Thyroid gland (tissue), 4 donors: ENCODE data around the gene DNER. TPM values are rescaled to one million over a fixed set of nuclear protein-coding genes. Genes with fewer than 3 reads are reported as not detected.
"Not testable (repeated sequence)": the region's sequence is repeated elsewhere in the genome, so short reads cannot be mapped to it uniquely, and the experiment has no call there.

Experiments used
- DNase-seq, 2 donors: peaks; one replicate each; pipeline ENCODE4 v3.0.0-alpha.2; 2019
- H3K27ac ChIP-seq, 3 donors: fragments of 200-600 bp; sonication (generic); 1 replicate in 2 of 3; 2 replicates in 1 of 3; pipeline ENCODE4 v1.5.1; 2016 to 2019; ENCODE audit warnings: mild to moderate bottlenecking in 1 of 3, moderate library complexity in 1 of 3
- H3K27me3 ChIP-seq: fragments of 200-600 bp; sonication (generic); one replicate; pipeline ENCODE4 v1.5.1; 2019
- H3K36me3 ChIP-seq, 2 donors: fragments of 200-600 bp; sonication (generic); one replicate each; pipeline ENCODE4 v1.5.1; 2016 to 2019
- H3K4me1 ChIP-seq, 2 donors: fragments of 200-600 bp; sonication (generic); one replicate each; pipeline ENCODE4 v1.5.1; 2017 to 2019
- H3K4me3 ChIP-seq, 3 donors: fragments of 200-600 bp; sonication (generic); replicated peaks in 1 of 3; 1 replicate in 2 of 3; 2 replicates in 1 of 3; pipeline ENCODE4 v1.5.1; 2016; ENCODE audit warnings: mild to moderate bottlenecking in 1 of 3
- H3K9me3 ChIP-seq: fragments of 200-600 bp; sonication (generic); one replicate; pipeline ENCODE4 v1.5.1; 2017
- POLR2A ChIP-seq, 2 donors: fragments of 450-650 bp; IDR thresholded peaks; one replicate each; pipeline ENCODE4 v1.6.1; 2017; ENCODE audit warnings: antibody characterized with exemption in 2 of 2, mild to moderate bottlenecking in 2 of 2, moderate library complexity in 1 of 2
- WGBS, 2 donors: methylation state at CpG; one replicate each; pipeline ENCODE4 v1.1.5; 2017; 5-methylcytosine and 5-hydroxymethylcytosine counted together
- intact Hi-C: fragments of 100-400 bp; cut with DNase I; formaldehyde crosslinking; loops from one replicate; pipeline ENCODE4 v1.15.1; 2023
- total RNA-seq, 4 donors: library from RNA; depleted of rRNA; stranded (reverse); fragments of >200 nt; gene quantifications; one replicate each; pipeline ENCODE4 v1.2.3, GENCODE V29; 2016
- TF ChIP-seq, protein P1 (sequence below), 6 experiments: fragments of 200-600 bp in 3 of 6; fragments of 450-650 bp in 3 of 6; sonication (generic) in 3 of 6; IDR thresholded peaks; one replicate each; pipeline ENCODE4 v1.5.1; 2016 to 2019; ENCODE audit warnings: antibody characterized with exemption in 6 of 6, mild to moderate bottlenecking in 2 of 6, inconsistent platforms in 1 of 6, moderate library complexity in 1 of 6

The DNER gene
- total RNA-seq, 4 donors from 2014 or later = 0.13 to 0.93 (median 0.42) TPM; not detected in 1

DNA sequence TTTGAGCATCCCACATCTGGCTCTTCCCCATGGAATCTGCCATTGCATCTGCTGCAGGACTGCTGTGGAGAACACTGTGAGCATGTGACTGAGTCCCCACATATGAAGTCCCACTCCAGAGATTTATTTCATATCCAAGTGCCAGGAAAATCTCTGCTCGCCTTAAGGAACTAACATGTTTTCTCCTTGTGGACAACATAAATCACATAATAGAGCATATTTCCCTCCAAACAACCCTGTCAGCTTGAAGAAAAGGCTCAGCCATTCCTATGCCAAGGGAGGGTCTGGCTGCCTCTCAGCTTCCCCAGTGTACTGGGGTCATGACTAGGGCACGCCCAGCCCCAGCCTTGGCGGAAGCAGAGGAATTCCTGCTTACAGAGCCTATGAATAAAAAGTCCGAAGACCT lies 193.7 kb downstream of the DNER start:
- Histone ChIP-seq H3K9me3 (no peaks in the 10 kb centered on the region), H3K4me1 (no peaks in the 10 kb centered on the region), H3K27me3 (no peaks in the 10 kb centered on the region), H3K36me3 (no peaks in the 10 kb centered on the region), H3K4me3 (no peak overlapping the region), H3K27ac (no peak overlapping the region)
- no peak for DNase-seq
- TF ChIP-seq POLR2A (IDR thresholded peaks at IDR 0.05) = no peak
- TF ChIP-seq, protein P1, sequence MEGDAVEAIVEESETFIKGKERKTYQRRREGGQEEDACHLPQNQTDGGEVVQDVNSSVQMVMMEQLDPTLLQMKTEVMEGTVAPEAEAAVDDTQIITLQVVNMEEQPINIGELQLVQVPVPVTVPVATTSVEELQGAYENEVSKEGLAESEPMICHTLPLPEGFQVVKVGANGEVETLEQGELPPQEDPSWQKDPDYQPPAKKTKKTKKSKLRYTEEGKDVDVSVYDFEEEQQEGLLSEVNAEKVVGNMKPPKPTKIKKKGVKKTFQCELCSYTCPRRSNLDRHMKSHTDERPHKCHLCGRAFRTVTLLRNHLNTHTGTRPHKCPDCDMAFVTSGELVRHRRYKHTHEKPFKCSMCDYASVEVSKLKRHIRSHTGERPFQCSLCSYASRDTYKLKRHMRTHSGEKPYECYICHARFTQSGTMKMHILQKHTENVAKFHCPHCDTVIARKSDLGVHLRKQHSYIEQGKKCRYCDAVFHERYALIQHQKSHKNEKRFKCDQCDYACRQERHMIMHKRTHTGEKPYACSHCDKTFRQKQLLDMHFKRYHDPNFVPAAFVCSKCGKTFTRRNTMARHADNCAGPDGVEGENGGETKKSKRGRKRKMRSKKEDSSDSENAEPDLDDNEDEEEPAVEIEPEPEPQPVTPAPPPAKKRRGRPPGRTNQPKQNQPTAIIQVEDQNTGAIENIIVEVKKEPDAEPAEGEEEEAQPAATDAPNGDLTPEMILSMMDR (IDR thresholded peaks at IDR 0.05) = no peak
- 64 to 79% methylated on average over 4 of the region's 4 CpGs for WGBS, 2 donors
- intact Hi-C loops = no loop called here

DNA sequence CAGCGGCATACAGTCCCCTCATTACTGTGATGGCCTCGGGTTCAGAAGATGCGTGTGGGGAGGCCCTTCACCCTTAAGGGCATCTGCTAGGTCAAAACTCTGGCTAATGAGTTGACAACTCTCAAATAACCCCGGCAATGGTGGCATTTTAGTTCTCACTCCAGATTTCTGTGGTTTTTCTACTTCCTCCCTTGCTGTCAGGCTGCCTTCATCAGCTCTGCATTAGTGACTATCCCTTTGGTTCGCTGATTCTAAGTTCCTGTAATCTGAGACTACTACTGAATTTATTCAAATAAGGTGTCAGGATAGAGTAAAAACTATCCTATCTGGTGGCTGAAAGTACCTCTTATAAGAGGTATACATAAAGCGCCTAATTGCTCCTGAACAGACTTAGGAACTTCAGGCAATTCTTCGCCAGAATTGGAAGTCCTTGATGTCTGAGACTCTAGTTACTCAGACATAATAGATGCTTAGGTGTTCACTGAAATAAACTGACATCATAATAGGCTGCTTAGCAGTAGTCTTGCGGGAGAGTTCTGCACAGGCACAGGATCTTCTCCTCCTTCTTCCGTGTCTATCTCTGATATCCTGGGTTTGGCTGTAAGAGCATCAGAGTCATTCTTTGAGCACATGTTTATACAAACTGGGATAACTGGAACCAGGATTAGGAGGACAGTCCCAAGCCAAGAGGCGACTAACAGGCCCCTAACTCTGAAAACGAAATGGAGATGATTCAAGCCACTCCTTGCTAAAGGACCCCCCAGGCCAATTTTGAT lies 194.5 kb downstream of the DNER start:
- no peak for TF ChIP-seq POLR2A (IDR thresholded peaks at IDR 0.05)
- TF ChIP-seq, protein P1 (IDR thresholded peaks at IDR 0.05) = no peak
- 70 to 79% methylated on average over 11 of the region's 11 CpGs for WGBS, 2 donors
- no peaks in the 10 kb centered on the region for H3K36me3 ChIP-seq
- intact Hi-C loops = no loop called here
- H3K27ac ChIP-seq = no peak overlapping the region
- no peak overlapping the region for H3K4me3 ChIP-seq
- no peaks in the 10 kb centered on the region for H3K9me3 ChIP-seq
- H3K4me1 ChIP-seq = no peaks in the 10 kb centered on the region
- H3K27me3 ChIP-seq = no peaks in the 10 kb centered on the region
- no peak for DNase-seq

DNA sequence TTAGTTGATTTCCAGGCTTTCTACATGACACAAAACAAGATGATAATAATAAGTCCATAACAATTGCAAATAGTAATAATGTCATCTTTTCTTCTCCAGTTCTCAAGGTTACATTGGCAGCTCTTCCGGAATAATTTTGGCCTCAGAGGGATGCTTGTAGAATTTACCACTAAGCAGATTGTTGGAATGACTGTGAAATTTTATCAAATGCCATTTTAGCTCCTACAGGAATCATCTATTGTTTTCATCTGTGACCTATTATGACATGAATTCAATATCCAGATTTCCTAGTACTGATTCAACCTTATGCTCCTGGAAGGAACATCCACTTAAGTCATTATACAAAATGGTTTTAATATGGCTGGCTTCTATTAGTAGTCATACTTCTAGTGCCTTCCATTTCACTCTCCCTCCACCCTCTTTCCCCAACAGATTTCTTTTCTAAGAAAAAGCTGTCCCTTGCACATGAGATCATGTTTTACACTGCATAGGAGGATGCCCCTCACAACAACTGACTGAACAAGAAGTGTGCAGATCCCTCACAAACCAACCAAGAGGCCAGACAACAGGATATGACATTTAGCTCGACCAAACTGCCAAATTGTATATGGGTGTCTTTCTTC lies 200.0 kb downstream of the DNER start:
- H3K4me1 ChIP-seq = no peaks in the 10 kb centered on the region
- no peak overlapping the region for H3K27ac ChIP-seq
- H3K4me3 ChIP-seq = no peak overlapping the region
- TF ChIP-seq, protein P1 (IDR thresholded peaks at IDR 0.05) = no peak
- no peak for TF ChIP-seq POLR2A (IDR thresholded peaks at IDR 0.05)
- H3K36me3 ChIP-seq = no peaks in the 10 kb centered on the region
- intact Hi-C loops = no loop called here
- H3K27me3 ChIP-seq = no peaks in the 10 kb centered on the region
- H3K9me3 ChIP-seq = no peaks in the 10 kb centered on the region
- no peak for DNase-seq
- WGBS, 2 donors = 62 to 76% methylated on average over 2 of the region's 2 CpGs

DNA sequence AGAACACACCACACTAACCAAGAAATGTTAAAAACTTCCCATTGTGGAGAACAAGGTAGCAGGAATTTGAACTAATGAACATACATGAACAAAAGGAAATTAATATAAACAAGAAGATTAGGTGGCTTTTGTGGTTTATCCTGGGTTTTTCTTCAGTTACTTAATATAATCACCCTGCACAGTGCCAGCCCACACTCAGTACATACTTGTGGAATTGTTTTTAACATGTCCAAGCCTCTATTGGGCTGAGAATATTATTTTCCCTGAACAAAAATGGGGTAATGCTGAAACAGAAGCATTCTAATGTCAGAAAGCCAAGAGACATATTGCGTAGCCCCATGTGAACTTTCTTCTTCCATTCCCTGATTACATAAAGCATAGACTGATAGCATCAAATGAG lies 202.8 kb downstream of the DNER start:
- TF ChIP-seq POLR2A (IDR thresholded peaks at IDR 0.05) = no peak
- TF ChIP-seq, protein P1 (IDR thresholded peaks at IDR 0.05) = no peak
- no peak overlapping the region for H3K27ac ChIP-seq
- no peak for DNase-seq

DNA sequence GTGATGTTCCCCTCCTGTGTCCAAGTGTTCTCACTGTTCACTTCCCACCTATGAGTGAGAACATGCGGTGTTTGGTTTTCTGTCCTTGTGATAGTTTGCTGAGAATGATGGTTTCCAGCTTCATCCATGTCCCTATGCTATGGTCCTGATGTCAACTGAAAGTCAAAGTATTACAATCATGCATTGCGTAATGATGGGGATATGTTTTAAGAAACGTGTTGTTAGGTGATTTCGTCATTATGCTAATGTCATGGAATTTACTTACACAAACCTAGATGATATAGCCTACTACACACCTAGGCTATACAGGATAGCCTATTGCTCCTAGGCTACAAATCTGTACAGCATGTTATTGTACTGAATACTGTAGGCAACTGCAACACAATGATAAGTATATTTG lies 207.7 kb downstream of the DNER start:
- H3K27ac ChIP-seq, intact Hi-C loops, DNase-seq, H3K36me3 ChIP-seq, H3K4me3 ChIP-seq, H3K9me3 ChIP-seq, H3K27me3 ChIP-seq, H3K4me1 ChIP-seq: not testable (repeated sequence)
- WGBS, 2 donors = 88 to 91% methylated on average over 4 of the region's 4 CpGs

More for the DNA sequence above, 202.8 kb downstream of the DNER start:
- Histone ChIP-seq H3K9me3 (no peaks in the 10 kb centered on the region), H3K4me1 (no peaks in the 10 kb centered on the region), H3K27me3 (no peaks in the 10 kb centered on the region), H3K36me3 (no peaks in the 10 kb centered on the region), H3K4me3 (no peak overlapping the region)
- intact Hi-C loops = no loop called here
- 90 to 100% methylated on average over 1 of the region's 1 CpG for WGBS, 2 donors
